Sigmoid colon (tissue), 7 donors: ENCODE results near the gene VAV1. TPM values are rescaled to one million over a fixed set of nuclear protein-coding genes. Genes with fewer than 3 reads are reported as not detected.

Experiments used
- DNase-seq: peaks from one replicate; pipeline ENCODE4 v3.0.0-alpha.2; 2019
- H3K27ac ChIP-seq, 4 donors: fragments of 200-600 bp; sonication (generic); one replicate each; pipeline ENCODE4 v1.5.1; 2016 to 2019; ENCODE audit warnings: mild to moderate bottlenecking in 1 of 4
- H3K27me3 ChIP-seq, 3 donors: fragments of 200-600 bp; sonication (generic); one replicate each; pipeline ENCODE4 v1.5.1; 2019; ENCODE audit warnings: mild to moderate bottlenecking in 1 of 3
- H3K36me3 ChIP-seq, 4 donors: fragments of 200-600 bp; sonication (generic); one replicate each; pipeline ENCODE4 v1.5.1; 2016 to 2019
- H3K4me1 ChIP-seq, 4 donors: fragments of 200-600 bp; sonication (generic); one replicate each; pipeline ENCODE4 v1.5.1; 2017 to 2019
- H3K4me3 ChIP-seq, 4 donors: fragments of 200-600 bp; sonication (generic); one replicate each; pipeline ENCODE4 v1.5.1; 2017 to 2019; ENCODE audit warnings: mild to moderate bottlenecking in 2 of 4, moderate library complexity in 1 of 4
- H3K9me3 ChIP-seq, 4 donors: fragments of 200-600 bp in 3 of 4; sonication (generic) in 3 of 4; one replicate each; pipeline versions ENCODE4 v1.5.1 to v1.6.1; 2013 to 2019
- CTCF ChIP-seq, 4 experiments: fragments of 450-650 bp in 3 of 4; fragments of 200-600 bp in 1 of 4; IDR thresholded peaks; one replicate each; pipeline ENCODE4 v1.5.1; 2016 to 2019; ENCODE audit warnings: antibody characterized with exemption in 4 of 4, mild to moderate bottlenecking in 3 of 4, moderate library complexity in 2 of 4
- EP300 ChIP-seq, 4 donors: sonication (generic); formaldehyde crosslinking; IDR thresholded peaks; one replicate each; pipeline ENCODE4 v1.6.1; 2017; ENCODE audit warnings: antibody characterized with exemption in 4 of 4
- POLR2A ChIP-seq, 2 donors: fragments of 450-650 bp; IDR thresholded peaks; one replicate each; pipeline ENCODE4 v1.6.1; 2016; ENCODE audit warnings: antibody characterized with exemption in 2 of 2, mild to moderate bottlenecking in 2 of 2, moderate library complexity in 2 of 2
- POLR2AphosphoS5 ChIP-seq, 4 donors: sonication (generic); formaldehyde crosslinking; IDR thresholded peaks; one replicate each; pipeline ENCODE4 v1.6.1; 2017; ENCODE audit warnings: antibody characterized with exemption in 4 of 4
- WGBS, 2 donors: extraction: QIAGEN DNeasy Blood & Tissue Kit; methylation state at CpG; one replicate each; pipeline ENCODE4 v1.1.7; 2013; 5-methylcytosine and 5-hydroxymethylcytosine counted together
- intact Hi-C: fragments of 100-400 bp; cut with DNase I; formaldehyde crosslinking; loops from one replicate; pipeline ENCODE4 v1.15.1; 2023
- polyA plus RNA-seq, 3 donors: library from polyadenylated mRNA; stranded (reverse); fragments of 200-250 nt; gene quantifications; one replicate each; pipeline ENCODE4 v1.2.3, GENCODE V29; 2013
- total RNA-seq, 4 donors: library from RNA; depleted of rRNA; stranded (reverse); fragments of >200 nt; gene quantifications; one replicate each; pipeline ENCODE4 v1.1.0, GENCODE V29; 2016
- donor health status: healthy with polysubstance abuse.
- donor health status: Bipolar disorder and iron deficiency.
- donor health status: healthy.

The VAV1 gene
- total and polyA plus RNA-seq, 7 donors = 2.4 to 18.9 (median 4.1) TPM

DNA sequence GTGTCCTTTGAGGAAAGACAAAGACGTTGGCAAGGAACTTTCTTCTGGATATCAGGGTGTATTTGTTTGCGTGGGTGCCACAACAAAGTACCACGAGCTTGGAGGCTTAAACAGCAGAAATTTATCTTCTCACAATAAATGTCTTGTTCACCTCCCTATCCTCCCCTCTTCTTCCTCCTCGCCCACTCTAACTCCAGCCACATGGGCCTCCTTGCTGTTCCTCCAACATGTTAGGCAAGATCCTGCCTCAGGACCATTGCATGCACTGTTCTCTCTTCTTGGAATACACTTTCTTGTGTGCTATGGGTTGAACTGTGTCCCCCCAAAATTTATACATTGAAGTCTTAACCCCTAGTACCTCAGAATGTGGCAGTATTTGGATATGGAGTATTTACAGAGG, 45.7 kb downstream of the VAV1 start:
- Histone ChIP-seq H3K9me3 (peaks cover 0 to 9% (median 2%) of the 10 kb centered on the region in 4 donors), H3K27ac (no peak overlapping the region), H3K36me3 (no peaks in the 10 kb centered on the region), H3K27me3 (no peaks in the 10 kb centered on the region), H3K4me1 (no peaks in the 10 kb centered on the region), H3K4me3 (no peak overlapping the region)
- TF ChIP-seq POLR2A (IDR thresholded peaks at IDR 0.05) (no peak), EP300 (IDR thresholded peaks at IDR 0.05) (no peak), POLR2AphosphoS5 (IDR thresholded peaks at IDR 0.05) (no peak), CTCF (IDR thresholded peaks at IDR 0.05) (no peak)
- DNase-seq = no peak
- intact Hi-C loops = no loop called here
- 79 to 82% methylated on average over 4 of the region's 4 CpGs for WGBS, 2 donors

- H3K9me3 ChIP-seq = peaks cover 0 to 8% (median 2%) of the 10 kb centered on the region in 4 donors
- intact Hi-C loops = no loop called here
- DNase-seq = no peak
- no peak for TF ChIP-seq POLR2A (IDR thresholded peaks at IDR 0.05)
- TF ChIP-seq POLR2AphosphoS5 (IDR thresholded peaks at IDR 0.05) = no peak
- no peak for TF ChIP-seq EP300 (IDR thresholded peaks at IDR 0.05)
- TF ChIP-seq CTCF (IDR thresholded peaks at IDR 0.05) = no peak
- no peaks in the 10 kb centered on the region for H3K4me1 ChIP-seq
- WGBS, 2 donors = 91 to 94% methylated on average over 2 of the region's 2 CpGs
- no peaks in the 10 kb centered on the region for H3K27me3 ChIP-seq
- no peaks in the 10 kb centered on the region for H3K36me3 ChIP-seq
- H3K27ac ChIP-seq = no peak overlapping the region
- H3K4me3 ChIP-seq = no peak overlapping the region
Observed at GRCh38 chr19:6819323-6819722, 46.8 kb downstream of the VAV1 start.

- Histone ChIP-seq H3K27ac (no peak overlapping the region), H3K9me3 (peaks cover 0 to 8% (median 2%) of the 10 kb centered on the region in 4 donors), H3K4me3 (no peak overlapping the region), H3K36me3 (no peaks in the 10 kb centered on the region), H3K4me1 (no peaks in the 10 kb centered on the region), H3K27me3 (no peaks in the 10 kb centered on the region)
- 97 to 99% methylated on average over 4 of the region's 4 CpGs for WGBS, 2 donors
- TF ChIP-seq POLR2AphosphoS5 (IDR thresholded peaks at IDR 0.05) = no peak
- no peak for TF ChIP-seq POLR2A (IDR thresholded peaks at IDR 0.05)
- TF ChIP-seq EP300 (IDR thresholded peaks at IDR 0.05) = no peak
- no peak for TF ChIP-seq CTCF (IDR thresholded peaks at IDR 0.05)
- intact Hi-C loops = no loop called here
- no peak for DNase-seq
Observed at GRCh38 chr19:6820237-6820636, 47.7 kb downstream of the VAV1 start.

GRCh38 chr19:6821639-6822310, 49.3 kb downstream of the VAV1 start:
- no peak for DNase-seq
- intact Hi-C loops = no loop called here

More at GRCh38 chr19:6821639-6822310, 49.3 kb downstream of the VAV1 start:
- WGBS, 2 donors = 91 to 93% methylated on average over 17 of the region's 17 CpGs
- Histone ChIP-seq H3K27ac (no peak overlapping the region), H3K9me3 (peaks cover 0 to 8% (median 2%) of the 10 kb centered on the region in 4 donors), H3K4me1 (no peaks in the 10 kb centered on the region), H3K4me3 (no peak overlapping the region), H3K27me3 (peaks cover 0 to 4% (median 0%) of the 10 kb centered on the region in 3 donors), H3K36me3 (no peaks in the 10 kb centered on the region)
- TF ChIP-seq EP300 (IDR thresholded peaks at IDR 0.05) (no peak), POLR2AphosphoS5 (IDR thresholded peaks at IDR 0.05) (no peak), POLR2A (IDR thresholded peaks at IDR 0.05) (no peak), CTCF (IDR thresholded peaks at IDR 0.05) (no peak)
